Endothelial cell of umbilical vein (primary cell): ENCODE results near the gene MANEAL.

Experiments
- EZH2 ChIP-seq: IDR thresholded peaks from 2 replicates; pipeline ENCODE4 v1.6.1; 2012; ENCODE audit warnings: borderline replicate concordance, low read depth, mild to moderate bottlenecking, moderate library complexity, low read length, inconsistent platforms; ENCODE audit not compliant: severe bottlenecking
- GATA2 ChIP-seq: IDR thresholded peaks from 2 replicates; pipeline ENCODE4 v1.7.0; 2011; ENCODE audit warnings: low read depth, mild to moderate bottlenecking, moderate library complexity, mixed read lengths, low read length; ENCODE audit not compliant: insufficient read length, insufficient read depth
- POLR2A ChIP-seq: IDR thresholded peaks from 2 replicates; pipeline ENCODE4 v1.6.1; 2012; ENCODE audit warnings: low read depth, mild to moderate bottlenecking, control low read depth, low read length
- POLR2AphosphoS5 ChIP-seq: IDR thresholded peaks from 2 replicates; pipeline ENCODE4 v1.6.1; 2012; ENCODE audit warnings: low read depth, mild to moderate bottlenecking, control low read depth, low read length, moderate library complexity; ENCODE audit not compliant: insufficient read depth
- TF ChIP-seq, protein P1 (sequence below), 2 donors: IDR thresholded peaks; 1 replicate in 1 of 2; 2 replicates in 1 of 2; pipeline ENCODE4 v1.5.1; 2011; ENCODE audit warnings: low read length in 2 of 2, mild to moderate bottlenecking in 2 of 2, moderate library complexity in 2 of 2, control low read depth in 1 of 2, inconsistent platforms in 1 of 2, low read depth in 1 of 2; ENCODE audit not compliant: insufficient read depth in 1 of 2; ENCODE audit errors: extremely low read depth in 1 of 2
- TF ChIP-seq, protein P2 (sequence below): IDR thresholded peaks from 2 replicates; pipeline ENCODE4 v1.6.1; 2011; ENCODE audit not compliant: insufficient read depth, insufficient read length

DNA sequence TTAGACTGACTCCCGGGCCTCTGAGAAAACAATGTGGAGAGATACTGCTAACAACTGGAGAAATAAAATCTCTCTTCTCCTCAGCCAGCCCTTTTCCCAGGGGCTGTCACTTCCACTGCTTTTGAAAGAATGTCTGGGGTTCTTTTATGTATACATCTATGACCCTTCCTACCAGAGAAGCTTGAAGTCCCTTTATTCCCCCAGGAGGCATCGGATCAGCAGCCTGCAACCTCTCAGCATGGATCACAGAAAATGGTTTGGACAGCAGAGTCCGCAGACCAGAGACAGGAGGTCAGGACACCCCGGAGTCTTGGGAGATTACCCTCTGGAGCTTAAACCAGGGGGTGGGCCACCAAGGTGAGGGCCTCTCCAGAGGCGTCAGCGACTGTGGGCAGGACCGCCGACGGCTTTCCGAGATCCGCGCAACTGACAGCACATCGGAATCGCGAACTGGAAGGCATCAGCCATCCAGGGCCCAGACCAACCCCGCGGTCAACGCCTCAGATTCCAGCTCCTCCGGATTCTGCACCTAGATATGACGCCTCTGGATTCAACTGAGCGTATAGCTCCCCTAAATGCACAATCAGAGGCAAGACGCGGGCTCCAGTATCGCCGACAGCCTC, 29.7 kb upstream of the MANEAL start:
- TF ChIP-seq, protein P1, sequence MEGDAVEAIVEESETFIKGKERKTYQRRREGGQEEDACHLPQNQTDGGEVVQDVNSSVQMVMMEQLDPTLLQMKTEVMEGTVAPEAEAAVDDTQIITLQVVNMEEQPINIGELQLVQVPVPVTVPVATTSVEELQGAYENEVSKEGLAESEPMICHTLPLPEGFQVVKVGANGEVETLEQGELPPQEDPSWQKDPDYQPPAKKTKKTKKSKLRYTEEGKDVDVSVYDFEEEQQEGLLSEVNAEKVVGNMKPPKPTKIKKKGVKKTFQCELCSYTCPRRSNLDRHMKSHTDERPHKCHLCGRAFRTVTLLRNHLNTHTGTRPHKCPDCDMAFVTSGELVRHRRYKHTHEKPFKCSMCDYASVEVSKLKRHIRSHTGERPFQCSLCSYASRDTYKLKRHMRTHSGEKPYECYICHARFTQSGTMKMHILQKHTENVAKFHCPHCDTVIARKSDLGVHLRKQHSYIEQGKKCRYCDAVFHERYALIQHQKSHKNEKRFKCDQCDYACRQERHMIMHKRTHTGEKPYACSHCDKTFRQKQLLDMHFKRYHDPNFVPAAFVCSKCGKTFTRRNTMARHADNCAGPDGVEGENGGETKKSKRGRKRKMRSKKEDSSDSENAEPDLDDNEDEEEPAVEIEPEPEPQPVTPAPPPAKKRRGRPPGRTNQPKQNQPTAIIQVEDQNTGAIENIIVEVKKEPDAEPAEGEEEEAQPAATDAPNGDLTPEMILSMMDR (IDR thresholded peaks at IDR 0.05; ENCODE audit: extremely low read depth in 1 of 2, insufficient read depth in 1 of 2, low read depth in 1 of 2, low read length in 2 of 2): no peak
- TF ChIP-seq EZH2: no peak
- TF ChIP-seq POLR2A: no peak
- TF ChIP-seq GATA2: no peak
- no peak for TF ChIP-seq POLR2AphosphoS5
- TF ChIP-seq, protein P2, sequence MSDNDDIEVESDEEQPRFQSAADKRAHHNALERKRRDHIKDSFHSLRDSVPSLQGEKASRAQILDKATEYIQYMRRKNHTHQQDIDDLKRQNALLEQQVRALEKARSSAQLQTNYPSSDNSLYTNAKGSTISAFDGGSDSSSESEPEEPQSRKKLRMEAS: no peak
